Skin epidermis (tissue), 12 donors: ENCODE results near the gene RAP2A.

Experiments used
- H3K27ac ChIP-seq, 21 experiments: fragments of 200-600 bp; sonication (generic) in 11 of 21; one replicate each; pipeline ENCODE4 v1.5.0; 2020; ENCODE audit warnings: mild to moderate bottlenecking in 3 of 21, inconsistent platforms in 2 of 21, moderate library complexity in 2 of 21
- H3K4me3 ChIP-seq, 7 experiments: fragments of 200-600 bp; sonication (generic) in 2 of 7; one replicate each; pipeline ENCODE4 v1.5.0; 2020; ENCODE audit warnings: inconsistent platforms in 2 of 7, mild to moderate bottlenecking in 2 of 7, moderate library complexity in 1 of 7

Gene RAP2A

DNA sequence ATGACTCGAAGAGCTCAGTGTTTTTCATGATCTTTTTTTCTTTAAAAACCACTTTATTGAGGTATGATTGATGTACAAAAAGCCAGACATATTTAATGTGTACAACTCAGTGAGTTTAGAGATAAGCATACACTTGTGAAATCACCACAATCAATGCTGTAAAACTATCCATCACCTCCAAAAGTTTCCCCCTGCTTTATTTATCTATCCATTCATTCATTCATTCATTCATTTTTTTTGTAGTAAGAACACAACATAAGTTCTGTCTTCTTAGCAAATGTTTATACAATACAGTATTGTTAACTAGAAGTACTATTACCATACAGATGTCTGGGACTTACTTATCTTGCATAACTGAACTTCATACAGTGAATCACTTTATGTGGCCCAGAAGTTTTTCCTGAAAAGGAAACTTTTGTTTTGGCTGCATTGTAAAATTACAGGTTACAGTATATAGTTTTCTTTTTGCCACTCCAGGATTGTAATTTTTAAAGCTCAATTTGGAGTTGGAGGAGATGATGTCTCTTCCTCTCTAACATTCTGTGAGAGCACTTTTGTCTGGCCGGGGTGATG, 6.7 kb downstream of the RAP2A start:
- Histone ChIP-seq H3K4me3 (no peak overlapping the region), H3K27ac (no peak overlapping the region)

DNA sequence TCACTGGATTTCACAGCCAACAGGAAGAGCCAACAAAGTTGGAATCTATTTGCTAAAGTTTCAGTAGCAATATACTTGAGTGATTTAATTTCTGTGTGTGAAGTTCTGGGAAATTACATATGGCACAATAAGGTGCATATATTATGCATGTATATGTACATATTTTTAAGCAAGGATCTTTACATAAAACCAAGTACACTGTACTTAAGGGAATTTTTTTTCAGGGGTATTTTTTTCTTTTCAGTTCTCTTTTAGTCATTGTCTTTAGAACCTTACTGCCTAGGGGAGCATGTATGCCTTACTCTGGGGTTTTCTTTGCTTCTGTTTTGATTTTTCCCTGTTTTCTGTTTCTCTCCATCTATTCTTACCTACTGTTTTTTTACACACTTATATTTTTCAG, 7.4 kb downstream of the RAP2A start:
- H3K4me3 ChIP-seq: no peak overlapping the region
- H3K27ac ChIP-seq: no peak overlapping the region

DNA sequence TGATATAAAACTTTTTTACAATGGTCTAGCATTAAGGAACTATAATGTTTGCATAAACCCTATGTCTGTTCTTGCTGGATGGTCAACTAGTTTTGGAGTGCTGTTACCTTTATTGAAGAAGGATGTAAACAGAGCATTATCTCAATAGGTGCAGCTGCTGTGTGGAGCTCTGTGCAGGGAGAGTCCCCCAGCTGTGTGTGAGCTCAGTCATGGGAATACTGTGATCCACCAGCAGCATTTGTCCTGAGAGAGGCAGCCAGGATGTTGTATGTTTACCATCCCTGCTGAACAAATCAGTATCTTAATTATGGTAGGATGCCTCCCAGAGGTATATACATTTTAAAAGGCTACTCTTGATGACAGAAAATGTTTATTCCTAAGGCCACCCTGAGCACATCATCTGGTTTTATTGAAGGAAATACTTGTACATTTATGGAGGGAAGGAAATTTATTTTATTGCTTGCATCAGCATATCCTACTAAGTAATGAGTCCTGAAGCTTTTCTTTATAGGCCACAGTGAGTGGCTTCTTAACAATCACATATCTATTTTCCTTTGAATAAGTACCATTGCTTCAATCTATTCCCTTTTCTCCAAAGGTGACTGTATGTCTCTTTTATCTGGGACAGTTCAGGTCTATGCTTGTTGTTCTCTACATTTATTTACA, 11.7 kb downstream of the RAP2A start:
- no peak overlapping the region for H3K4me3 ChIP-seq

DNA sequence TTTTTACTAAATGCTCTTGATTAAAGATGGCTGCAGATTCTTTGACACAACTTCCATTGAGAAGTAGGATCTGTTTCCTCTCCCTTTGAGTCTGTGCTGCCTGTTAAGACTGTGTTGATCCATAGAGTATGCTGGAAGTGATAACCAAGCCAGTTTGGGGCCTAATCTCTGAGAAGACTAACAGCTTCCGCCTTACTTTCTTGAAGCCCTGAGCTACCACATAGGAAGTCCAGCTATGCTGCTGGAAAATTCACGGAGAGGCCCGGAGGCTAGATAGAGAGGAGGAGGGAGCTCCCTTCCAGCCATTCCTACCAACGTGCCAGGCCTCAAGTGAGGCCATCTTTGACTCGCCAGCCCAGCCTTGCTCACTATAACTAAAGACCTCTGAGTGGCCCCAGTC, 12.5 kb downstream of the RAP2A start:
- Histone ChIP-seq H3K27ac (no peak overlapping the region), H3K4me3 (no peak overlapping the region)

More for the DNA sequence above, 11.7 kb downstream of the RAP2A start:
- H3K27ac ChIP-seq: no peak overlapping the region

DNA sequence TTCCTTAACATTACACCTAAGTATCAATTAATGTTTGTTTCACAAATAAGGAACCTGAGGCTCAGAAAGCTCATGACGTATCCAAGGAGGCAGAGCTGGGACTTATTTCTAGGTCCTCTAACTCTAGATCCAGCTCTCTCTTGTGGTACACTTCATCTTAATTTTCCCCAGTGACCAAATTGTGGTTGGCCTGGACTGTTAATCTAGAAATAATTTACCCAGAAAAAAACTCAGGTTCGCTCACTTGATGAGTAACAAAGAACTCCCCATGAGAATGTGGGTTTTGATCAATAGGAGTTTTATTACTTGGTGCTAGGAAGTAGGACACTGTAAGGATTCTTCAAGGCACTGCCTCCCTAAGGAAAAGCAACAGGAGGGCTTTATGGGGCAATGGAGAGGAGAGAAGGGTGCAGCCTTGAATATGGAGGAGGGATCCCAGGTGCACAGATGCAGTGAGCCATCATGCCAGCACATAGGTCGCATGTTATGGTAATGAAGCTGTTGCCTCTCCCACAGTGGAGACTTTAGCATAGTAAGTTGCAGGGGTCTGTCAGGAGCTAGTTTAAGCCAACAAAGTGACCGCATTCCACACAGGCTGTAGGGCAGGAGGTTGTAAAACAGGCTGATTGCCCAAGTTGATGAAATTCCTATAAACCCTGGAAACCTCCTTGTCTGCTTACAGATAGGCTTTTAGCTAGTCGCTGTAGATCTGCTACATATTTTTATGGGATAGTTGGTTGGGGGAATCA, 14.7 kb downstream of the RAP2A start:
- Histone ChIP-seq H3K27ac (no peak overlapping the region), H3K4me3 (no peak overlapping the region)

DNA sequence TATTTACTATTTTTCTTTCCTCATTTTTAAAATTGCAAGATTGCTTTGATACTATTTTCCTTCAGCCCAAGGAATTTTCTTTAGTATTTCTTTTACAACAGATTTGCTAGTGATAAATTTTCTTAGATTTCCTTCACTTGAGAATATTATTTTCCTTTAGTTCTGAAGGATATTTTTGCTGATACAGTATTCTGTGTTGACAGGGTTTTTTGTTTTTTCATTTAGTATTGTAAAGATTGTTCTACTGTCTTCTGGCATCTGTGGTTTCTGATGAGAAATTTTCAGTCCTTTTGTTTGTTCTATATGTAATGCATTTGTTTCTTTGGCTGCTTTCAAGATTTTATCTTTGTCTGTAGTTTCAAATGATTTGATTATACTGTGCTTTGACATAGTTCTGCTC, 20.7 kb downstream of the RAP2A start:
- no peak overlapping the region for H3K4me3 ChIP-seq
- no peak overlapping the region for H3K27ac ChIP-seq

DNA sequence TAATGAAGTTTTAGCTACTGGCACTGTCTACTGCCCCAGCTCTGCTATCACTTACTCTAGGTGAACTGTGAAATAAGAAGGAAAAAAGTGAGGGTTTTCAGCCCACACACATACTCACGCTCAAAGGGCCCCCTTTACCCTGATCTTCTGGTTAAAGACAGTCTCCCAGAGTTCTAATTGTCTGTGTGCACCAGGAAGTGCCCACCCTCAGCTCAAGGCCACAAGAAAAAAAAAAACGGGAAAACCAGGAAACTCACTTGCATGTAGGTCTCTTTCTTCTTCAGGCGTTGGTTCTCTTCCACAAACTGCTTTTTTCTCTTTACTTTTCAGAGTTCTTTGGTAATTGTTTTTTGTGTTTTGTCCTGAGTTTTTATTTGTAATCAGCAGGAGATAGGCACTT, 22.1 kb downstream of the RAP2A start:
- H3K27ac ChIP-seq: no peak overlapping the region

DNA sequence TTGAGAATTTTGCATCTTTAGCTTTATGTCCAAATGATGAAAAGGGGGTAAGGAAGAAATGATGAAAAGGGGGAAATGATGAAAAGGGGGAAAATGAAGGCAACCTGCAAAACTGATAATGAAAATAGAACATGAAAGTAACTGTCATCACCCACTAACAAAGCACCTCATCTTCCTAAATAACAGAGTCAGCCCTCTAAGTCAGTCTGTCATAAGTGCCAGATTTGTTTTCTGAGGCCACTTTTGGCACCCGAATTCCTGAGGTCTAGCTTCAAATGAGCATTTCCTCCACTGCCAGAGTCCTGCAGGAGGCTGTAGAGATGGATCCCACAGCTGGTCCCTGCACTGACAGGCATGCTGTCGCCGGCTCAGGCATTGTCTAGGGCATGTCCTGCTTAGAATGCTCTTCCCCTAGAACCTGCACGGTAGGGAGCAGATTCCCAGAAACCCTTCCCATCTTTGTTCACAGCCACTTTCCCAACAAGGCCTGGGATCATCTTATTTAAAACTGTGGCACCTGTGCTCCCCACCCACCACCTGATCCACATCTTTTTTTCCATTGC, 25.3 kb downstream of the RAP2A start:
- Histone ChIP-seq H3K4me3 (no peak overlapping the region), H3K27ac (no peak overlapping the region)

More for the DNA sequence above, 22.1 kb downstream of the RAP2A start:
- no peak overlapping the region for H3K4me3 ChIP-seq

DNA sequence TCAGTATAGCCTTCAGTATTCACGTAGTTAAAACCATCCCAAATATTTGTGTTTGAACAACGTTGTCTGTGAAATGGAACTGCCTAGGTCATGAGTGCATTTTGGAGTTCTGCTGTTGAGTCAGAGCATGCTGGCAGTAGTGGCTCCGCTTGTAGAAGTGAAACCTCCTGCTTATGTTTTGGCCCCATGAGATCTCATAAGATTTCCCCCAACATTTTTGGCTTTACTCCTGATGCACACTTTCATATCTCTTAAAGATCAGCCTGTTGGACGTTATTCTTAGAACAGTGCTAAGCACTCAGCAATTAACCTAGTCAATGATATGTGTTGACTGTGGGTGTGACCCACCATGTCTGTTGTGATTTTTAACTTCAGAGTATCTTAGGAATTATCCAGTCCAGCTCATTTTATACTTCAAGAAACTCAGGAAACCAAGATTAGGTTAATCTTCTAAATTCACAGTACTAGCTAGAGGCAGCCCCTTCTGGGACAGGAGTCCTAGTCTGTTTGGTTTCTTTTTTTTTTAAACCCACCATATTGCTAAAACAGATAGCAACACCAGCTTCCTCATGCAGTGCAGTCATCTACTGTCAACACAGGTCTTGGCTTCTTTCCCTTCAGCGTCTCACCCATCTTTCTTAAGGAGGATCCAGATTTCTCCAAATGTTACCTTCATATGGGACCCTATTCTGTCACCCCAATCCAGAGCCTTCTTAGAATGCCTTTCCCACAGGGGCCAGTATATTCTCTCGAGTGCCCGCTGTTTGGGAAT, 26.2 kb downstream of the RAP2A start:
- no peak overlapping the region for H3K4me3 ChIP-seq
- H3K27ac ChIP-seq: peak overlapping the region in 2 of 21 experiments; percentile 8 to 30

DNA sequence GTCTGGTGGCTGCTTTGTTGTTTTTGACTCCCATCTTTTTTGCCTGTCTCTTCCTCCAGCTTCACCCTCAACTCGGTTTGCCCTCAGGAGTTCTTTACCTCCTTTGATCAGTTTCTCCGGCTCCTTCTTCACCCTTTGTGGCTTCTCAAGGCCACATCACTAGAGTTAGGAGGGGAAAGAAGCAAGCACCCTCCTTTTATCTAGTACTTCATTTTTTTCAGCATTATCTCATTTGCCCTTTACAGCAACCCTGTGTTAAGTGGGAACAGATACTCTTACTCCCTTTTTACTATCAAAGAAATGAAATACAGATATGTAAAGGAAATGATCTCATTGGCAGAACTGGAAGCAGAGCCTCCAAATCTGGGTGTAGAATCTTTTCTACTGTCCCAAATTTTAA, 26.9 kb downstream of the RAP2A start:
- Histone ChIP-seq H3K4me3 (no peak overlapping the region), H3K27ac (peak overlapping the region in 2 of 21 experiments; percentile 8 to 30)

DNA sequence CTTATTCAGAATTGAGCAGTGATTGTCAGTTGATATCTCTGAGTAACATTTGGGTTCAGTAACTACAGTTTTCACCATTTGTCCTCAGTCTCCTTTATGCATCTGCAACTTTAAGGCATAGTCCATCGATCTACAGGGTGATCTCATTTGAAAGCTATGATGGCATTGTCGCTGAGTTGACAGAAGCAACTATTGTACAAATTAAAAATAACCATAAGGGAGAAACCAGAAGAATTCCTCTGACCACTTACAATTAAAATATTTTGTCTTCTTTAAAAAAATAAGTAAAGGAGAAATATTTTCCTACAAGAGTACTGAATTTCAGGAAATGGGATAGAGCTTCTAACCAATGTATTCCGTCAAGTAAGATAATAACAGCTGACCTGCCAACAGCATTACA, 30.6 kb downstream of the RAP2A start:
- no peak overlapping the region for H3K27ac ChIP-seq
- H3K4me3 ChIP-seq: no peak overlapping the region

DNA sequence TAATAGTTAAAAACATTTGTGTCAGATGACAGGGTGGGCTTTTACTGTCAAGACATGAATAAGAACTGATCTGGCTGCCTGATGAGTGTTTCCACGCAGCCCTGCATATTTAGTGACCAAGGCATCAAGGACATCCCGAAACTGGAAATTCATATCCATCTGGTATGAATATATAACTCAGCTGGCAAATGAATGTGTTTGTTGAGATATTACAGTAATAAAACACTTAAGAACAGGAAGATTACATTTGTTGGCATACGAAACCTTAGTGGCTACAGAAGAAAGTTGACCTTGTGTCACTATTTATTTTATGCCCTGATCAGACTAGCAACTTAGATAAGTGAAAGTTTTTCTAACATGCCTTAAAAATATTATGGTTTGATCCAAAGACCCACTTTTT, 32.8 kb downstream of the RAP2A start:
- Histone ChIP-seq H3K27ac (peak overlapping the region in 1 of 21 experiments; percentile 20), H3K4me3 (no peak overlapping the region)

DNA sequence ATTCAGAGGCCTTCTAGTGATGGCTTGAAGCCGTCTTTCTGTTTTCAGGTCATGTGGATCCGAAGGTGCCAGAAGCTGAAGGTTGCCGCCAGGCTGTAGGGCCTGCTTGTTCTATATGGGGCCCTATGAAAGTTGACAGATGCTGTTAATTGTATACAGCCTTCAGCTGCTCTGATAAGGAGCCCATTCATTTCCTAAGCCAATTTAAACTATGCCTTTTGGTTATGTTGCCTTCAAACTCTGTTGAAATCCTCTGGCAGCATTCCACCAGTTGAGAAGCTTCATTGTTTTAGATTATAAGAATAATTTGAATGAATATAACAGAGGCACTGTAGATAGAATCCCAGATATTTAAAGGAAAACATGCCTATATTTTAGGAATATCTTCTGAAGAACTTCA, 34.4 kb downstream of the RAP2A start:
- no peak overlapping the region for H3K4me3 ChIP-seq
- no peak overlapping the region for H3K27ac ChIP-seq

DNA sequence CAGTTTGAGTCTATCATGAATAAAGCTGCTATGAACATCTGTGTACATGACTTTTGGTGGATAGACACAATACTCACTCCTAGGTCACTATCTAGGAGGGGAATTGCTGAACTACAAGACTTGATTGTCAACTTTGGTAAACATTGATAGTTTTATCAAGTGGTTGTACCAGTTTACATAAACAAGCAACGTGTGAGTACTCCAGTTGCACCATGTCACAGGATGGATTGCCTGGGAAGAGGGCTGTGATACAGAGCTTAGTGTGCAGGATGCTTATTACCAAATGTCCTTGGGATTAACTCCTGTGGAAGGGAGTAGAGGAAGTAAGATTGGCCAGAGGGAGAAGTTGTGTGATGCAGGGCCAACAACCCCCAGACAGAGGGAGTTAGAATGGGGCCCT, 37.7 kb downstream of the RAP2A start:
- H3K4me3 ChIP-seq: no peak overlapping the region

DNA sequence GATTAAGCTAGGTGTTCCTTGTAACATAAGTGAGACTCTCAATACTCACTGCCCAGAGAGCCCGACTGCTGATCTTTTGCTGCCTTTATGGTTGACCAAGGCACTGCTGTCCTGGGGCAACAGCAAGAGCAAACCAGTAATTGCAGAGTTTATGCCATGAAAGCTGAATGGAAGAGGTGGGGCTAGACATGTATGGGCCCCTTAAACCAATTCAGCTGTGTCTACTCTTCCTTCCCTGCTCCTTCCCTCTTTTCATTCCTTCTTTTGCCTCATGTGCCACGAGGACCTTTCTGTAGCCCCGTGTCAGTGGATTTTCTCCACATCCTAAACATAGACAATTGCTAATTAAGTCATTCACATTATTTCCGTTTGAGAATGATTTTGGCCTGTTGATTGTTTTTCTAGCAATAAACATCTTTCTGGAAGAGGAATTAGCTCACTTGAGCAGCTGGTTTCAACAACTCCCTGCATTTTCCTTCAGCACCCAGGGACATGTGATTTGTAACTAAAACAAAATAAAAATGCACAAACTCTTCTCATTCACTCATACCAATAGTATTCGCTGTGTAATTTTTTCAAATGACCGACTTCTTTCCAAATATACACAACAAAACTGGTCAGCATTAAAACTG, 40.5 kb downstream of the RAP2A start:
- Histone ChIP-seq H3K4me3 (no peak overlapping the region), H3K27ac (no peak overlapping the region)

More for the DNA sequence above, 37.7 kb downstream of the RAP2A start:
- no peak overlapping the region for H3K27ac ChIP-seq

DNA sequence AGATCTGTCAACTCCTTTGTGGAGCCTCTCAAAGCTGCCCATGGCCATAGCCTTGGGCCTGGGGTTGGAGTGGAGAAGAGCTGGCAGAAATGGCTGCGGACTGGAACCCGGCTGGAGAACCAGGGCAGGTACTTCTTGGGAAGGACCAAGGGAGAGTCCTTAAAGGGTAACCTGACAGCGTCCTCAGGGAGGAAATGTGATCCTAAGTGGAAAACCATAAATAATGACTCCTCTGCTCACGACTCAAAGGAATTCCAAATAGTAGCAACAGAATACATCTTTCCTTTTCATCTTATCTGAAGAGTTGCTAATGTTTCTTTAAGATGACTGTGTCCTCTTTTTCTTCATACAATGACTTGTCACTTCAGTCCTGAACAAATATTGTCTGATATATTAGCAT, 41.0 kb downstream of the RAP2A start:
- no peak overlapping the region for H3K4me3 ChIP-seq
- no peak overlapping the region for H3K27ac ChIP-seq

DNA sequence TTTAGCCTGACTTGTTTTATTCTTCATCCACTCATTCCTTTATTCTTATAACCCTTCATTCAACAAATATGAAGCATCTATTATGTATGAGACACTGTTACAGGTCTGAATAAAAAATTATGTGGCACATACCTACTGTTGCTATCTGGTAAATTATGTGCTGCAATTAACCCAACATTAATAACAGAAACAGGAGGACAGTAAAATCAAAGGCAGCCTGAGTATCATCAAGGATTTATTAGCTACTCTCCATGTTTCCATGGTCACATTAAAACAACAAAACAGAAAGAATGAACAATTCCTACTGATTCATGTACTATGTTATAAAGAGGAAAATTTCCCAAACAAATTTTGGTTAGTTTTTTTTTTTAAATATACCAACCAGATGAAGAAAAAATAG, 43.9 kb downstream of the RAP2A start:
- H3K27ac ChIP-seq: no peak overlapping the region
- no peak overlapping the region for H3K4me3 ChIP-seq

DNA sequence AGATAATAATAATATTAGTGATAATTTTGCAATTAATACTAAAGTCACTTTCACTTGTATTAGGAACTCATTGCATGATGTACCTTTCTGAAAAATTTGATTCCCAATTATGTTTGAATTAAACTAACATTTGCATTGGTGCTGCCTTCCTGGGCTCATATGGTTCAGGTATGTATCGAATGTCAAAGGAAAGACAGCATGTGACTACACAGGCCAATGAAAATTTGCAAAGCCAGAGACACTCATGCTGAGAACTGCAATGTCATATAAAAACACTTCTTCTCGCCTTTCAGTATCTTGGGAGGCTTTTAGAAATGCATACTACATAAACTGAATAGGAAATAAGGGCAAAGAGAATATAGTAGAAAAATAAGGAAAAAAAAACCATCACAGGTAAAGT, 44.3 kb downstream of the RAP2A start:
- Histone ChIP-seq H3K4me3 (no peak overlapping the region), H3K27ac (no peak overlapping the region)

DNA sequence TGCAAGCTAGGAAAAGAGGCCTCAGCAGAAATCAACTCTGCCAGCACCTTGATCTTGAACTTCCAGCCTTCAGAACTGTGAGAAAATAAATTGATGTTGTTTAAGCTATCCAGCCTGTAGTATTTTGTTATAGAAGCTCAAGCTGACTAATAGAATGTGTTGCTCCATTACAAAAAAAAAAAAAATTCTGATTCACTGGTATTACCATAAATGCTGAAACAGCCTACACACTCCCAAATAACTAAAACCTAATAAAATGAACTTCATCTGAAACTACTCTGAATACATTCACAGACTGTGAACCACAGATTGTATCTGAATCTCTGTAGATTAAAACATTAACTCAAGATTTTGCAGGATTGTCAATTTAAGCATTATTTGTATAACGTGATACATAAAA, 49.5 kb downstream of the RAP2A start:
- Histone ChIP-seq H3K27ac (no peak overlapping the region), H3K4me3 (no peak overlapping the region)

DNA sequence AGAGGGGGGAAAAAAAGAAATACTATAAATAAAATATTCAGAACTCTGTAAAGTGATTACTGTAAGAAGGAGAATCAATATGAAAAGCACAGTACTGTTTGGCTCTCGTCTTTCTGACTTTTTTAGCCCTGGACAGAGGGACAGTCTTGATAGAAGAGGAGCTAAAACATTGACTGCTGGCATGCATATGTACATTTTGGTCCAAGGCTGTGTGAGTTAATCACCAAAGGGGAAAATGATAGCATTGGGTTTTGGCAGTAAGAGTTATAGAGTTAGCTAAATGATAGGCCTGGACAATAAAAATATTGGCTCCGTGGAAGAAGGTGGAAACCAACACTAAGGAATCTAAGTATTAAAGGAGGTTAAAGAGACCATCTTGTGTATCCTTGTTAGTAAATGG, 50.3 kb downstream of the RAP2A start:
- Histone ChIP-seq H3K27ac (no peak overlapping the region), H3K4me3 (no peak overlapping the region)
